NCI-H146 (cell line): Measurements from ENCODE around the gene GNAQ.
"Not testable (repeated sequence)": the region's sequence is repeated elsewhere in the genome, so short reads cannot be mapped to it uniquely, and the experiment has no call there.

Experiments
- DNase-seq: peaks from one replicate; lab custom pipeline; 2025; lab: John Stamatoyannopoulos, UW

Gene GNAQ

DNA sequence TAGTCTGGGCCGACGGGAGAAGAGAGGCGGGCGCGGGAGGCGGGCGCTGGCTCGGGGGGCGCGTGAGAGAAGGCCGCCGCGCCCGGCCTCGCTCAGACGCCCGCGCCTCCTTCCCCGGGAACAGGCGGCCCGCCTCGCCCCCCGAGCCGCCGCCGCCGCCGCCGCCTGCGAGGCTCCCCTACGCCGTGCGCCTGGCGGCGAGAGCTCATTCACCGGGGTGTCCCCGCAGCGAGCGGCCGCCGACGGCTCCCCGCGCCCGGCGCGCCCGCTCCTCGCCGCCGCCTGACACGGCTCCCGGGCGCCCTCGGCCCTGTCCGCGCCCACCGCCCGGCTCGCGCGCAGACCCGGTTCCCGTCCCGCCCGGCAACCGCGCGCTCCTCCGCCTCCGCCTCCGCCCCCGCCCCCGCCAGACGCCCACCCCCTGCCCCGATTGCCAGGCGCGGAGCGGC lies at the start of gene GNAQ:
Gene GNAQ, minus strand, starts transcription at position 368 of the 449 bp plus-strand sequence. CDS start 576 bp downstream, outside the sequence.
- peak; percentile 64 for DNase-seq

GRCh38 chr9:78074385-78075291 lies 43.0 kb upstream of the GNAQ start:
- no peak for DNase-seq

- no peak for DNase-seq
Measured at GRCh38 chr9:78073722-78074121, 42.1 kb upstream of the GNAQ start.

DNA sequence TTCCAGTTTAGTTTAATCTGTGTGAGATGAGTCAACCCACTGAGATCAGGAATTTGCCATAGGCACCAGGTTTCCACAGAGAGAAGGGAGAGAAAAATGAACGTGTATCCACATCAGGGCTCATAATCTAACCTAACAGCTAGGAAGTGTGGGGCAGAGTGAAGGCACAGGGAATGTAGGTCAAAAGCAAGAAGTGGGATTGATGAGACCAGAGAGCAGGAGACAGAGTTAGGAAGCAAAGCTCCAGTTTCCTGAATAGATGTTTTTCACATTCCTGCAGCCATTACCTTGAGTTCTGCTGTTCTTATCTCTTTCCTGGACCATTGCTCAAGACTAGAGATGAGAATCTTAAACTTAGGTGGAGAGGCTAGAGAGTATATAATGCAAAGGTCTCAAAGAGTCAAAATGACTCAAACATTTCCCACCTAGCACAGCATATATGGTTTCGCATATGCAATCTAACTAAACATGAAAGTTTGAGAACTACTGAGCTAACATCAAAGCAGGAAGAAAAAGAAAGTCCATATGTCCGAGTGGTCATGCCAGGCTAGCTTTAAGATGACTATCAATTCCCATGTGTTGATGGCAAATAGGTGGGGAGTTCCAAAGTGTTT lies 41.1 kb upstream of the GNAQ start:
- DNase-seq, result no peak

DNA sequence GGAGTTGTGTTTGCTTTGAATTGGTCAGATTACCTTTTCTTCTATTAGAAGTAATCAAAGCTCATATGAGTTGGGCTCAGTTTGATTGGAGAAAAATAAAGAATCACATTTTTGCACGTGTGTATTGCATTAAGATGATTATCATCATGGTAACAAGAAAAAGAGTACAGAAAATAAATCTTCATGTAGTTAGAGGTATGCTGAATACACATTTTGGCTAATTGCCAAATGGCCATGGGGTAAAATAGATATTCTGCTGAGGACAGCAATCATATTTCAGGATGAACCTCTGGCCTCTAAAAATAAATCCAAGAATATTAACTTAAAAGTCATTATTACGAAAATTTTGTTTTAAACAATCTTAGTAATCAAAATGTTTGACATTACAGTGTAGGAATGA lies 38.9 kb upstream of the GNAQ start:
- no peak for DNase-seq

DNA sequence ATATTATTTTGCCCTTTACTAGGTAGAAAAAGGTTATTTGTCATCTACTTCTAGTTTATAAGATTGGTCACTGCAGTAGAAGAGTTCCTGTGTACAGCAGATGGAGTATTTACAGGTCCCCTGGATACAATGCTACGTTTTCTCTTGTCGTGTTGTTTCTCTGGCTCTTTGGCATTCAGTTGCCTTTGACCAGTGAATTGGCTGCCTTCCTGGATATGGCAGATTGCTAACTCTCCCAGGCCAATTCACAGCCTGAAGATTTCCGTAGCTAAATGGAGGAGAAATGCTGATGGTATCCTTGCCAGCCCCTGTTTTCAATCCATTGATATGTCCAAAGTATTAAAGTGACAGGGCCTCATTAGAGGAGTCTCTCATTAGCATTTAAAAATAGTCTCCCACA lies 32.5 kb upstream of the GNAQ start:
- DNase-seq, result no peak

- no peak for DNase-seq
Measured at GRCh38 chr9:78062710-78063109, 31.1 kb upstream of the GNAQ start.

DNA sequence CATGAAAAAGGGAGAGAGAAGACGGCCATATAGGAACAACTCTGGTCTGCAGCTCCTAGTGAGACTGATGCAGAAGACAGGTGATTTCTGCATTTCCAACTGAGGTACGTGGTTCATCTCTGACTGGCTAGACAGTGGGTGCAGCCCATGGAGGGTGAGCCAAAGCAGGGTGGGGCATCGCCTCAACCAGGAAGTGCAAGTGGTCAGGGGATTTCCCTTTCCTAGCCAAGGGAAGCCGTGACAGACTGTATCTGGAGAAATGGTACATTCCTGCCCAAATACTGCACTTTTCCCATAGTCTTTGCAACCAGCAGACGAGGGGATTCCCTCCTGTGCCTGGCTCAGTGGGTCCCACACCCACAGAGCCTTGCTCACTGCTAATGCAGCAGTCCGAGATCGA lies 22.6 kb upstream of the GNAQ start:
- DNase-seq, result not testable (repeated sequence)

DNA sequence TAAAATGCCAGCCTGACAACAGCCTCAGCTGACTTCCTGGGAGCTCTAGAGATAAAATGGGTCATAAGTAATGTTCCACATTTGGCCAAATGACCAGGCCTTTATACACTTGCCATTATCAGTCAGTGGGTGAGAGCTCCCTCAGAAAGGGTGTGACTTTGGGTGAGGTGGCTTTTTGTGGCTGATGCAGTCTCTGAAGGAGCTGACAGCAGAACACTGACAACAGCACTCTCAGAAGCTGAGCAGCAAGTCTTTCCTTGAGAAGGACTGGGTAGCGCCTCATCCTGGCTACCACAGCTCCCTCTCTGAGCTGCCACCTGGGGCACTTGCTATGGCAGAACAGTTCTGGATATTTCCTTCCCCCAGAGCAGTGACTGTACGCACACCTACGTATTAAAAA lies 22.0 kb upstream of the GNAQ start:
- DNase-seq, result no peak

DNA sequence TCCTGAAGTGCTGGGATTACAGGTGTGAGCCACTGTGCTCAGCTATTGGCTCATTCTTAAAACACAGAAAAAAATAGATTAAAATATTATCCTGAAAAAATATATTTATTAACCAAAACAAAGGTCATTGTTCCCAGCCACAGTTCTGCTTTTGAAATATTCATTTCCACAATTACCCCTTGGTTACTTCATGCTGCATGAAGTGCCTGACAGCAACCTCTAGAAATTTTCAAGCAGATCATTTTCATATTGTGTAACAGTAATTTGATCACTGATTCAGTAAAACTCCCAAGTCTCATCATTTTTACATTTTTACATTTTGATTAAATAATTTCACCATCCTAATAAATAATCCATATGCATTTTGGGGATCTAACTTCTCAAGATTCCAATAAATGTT lies 18.8 kb upstream of the GNAQ start:
- DNase-seq, result no peak

DNA sequence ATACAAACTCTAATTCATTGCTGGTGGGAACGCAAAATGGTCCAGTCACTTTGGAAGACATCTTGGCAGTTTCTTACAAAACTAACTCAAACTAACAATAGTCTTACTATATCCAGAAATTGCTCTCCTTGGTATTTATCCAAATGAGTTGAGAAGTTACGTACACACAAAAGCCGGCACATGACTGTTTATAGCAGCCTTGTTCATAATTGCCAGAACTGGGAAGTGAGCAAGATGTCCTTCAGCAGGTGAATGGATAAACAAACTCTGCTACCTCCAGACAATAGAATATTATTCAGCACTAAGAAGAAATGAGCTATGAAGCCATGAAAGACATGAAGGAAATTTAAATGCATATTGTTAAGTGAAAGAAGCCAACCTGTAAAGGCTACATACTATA lies 17.9 kb upstream of the GNAQ start:
- no peak for DNase-seq

DNA sequence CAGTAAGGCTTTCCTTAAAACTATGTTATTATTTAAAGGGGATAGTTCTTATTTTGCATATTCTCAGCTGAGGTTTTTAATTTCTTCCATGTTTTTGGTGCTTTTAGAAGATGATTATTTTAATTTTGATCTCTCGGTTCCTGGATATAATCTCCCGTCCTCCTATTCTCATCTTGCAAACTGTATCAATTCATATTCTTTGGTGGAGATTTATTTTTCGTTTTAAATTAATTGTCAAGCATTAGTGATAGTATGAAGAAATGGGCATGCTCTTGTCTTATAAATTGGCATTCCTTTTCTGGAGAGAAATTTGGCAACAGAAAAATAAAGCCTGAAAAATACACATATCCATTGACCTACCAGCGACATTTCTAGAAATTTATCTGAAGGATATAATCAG lies 15.5 kb upstream of the GNAQ start:
- DNase-seq, result no peak

GRCh38 chr9:78046112-78046511 lies 14.5 kb upstream of the GNAQ start:
- DNase-seq, result no peak

DNA sequence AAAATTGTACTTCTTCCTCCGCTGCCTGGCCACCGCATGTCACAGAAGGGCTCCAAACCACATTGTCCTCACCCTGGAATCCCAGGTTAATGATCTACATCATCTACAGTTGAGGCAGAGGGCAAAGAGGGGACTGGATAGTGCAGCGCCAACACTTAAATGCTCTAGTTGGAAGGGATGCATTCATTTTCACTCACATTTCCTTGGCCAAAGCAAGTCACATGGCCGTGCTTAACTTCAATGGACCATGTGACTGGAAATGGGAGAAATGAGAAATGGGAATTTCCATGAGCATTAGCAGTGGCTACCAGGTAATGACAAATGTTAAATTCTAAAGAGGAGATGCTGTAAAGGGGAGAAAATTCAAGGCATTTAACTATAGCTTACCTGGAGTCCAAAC lies 13.3 kb upstream of the GNAQ start:
- no peak for DNase-seq

DNA sequence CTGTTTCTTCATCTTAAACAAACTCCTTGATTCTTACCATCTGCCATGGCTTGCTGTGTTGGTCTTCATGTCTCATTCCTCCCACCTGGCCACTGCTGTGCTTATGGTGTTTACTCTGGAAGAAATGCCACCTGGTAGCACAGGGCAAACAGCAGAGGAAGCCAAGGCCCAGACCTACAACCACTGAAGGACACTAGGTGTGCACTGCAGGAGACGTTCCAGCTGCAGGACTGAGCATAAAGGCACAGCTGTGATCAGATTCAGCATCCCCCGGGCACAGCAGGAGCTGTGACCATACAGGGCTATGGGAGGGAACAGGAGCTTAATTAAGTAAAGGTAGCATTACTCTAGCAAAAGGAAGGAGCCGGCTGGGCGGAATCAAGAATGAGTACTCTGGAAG lies 12.6 kb upstream of the GNAQ start:
- DNase-seq, result peak; percentile 93

- no peak for DNase-seq
Measured at GRCh38 chr9:78041971-78042370, 10.4 kb upstream of the GNAQ start.

- no peak for DNase-seq
Measured at GRCh38 chr9:78040726-78041125, 9.1 kb upstream of the GNAQ start.

DNA sequence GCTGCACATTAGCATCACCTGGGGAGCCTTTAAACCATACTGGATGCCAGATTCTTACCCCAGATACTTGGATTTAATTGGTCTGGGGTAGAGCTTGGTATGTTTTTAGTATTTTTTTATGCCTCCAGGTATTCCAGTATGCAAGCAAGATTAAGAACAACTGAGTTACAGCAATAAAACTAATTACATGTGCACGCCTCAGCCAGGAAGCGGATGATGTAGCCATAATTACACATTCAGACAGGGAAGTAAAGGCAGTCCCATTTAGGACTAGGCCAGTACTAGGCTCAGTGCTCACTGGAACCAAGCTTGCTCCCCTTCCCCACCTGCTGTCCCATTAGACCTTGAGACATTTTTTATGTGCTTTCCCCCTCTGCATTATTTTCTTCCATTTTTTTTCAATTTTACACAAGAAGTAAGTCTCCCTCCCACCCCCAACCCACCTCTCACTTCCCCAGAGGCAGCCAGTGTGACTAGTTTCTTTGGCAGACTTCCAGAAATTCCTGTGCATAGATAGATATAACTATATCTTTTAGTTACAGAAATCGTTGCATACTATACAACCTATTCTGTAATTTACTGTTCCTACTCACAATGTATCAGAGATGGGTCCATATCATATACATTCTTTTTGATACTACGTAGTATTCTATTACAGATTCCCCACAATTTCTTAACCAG lies 7.1 kb upstream of the GNAQ start:
- no peak for DNase-seq

- DNase-seq, result peak; percentile 63
Measured at GRCh38 chr9:78035383-78035993, 3.9 kb upstream of the GNAQ start.

GRCh38 chr9:78033870-78034269 lies 2.3 kb upstream of the GNAQ start:
- no peak for DNase-seq

GRCh38 chr9:78032730-78033457 lies 1.3 kb upstream of the GNAQ start:
- no peak for DNase-seq
